Testis (tissue), 3 donors: ENCODE data around the gene HSD3B2. TPM values are rescaled to one million over a fixed set of nuclear protein-coding genes. Genes with fewer than 3 reads are reported as not detected.
"Not testable (repeated sequence)": the region's sequence is repeated elsewhere in the genome, so short reads cannot be mapped to it uniquely, and the experiment has no call there.

ENCODE experiments used
- DNase-seq: peaks from one replicate; pipeline ENCODE4 v3.0.0-alpha.2; 2019
- H3K27ac ChIP-seq, 2 donors: fragments of 200-600 bp; sonication (generic); one replicate each; pipeline ENCODE4 v1.5.1; 2019
- H3K27me3 ChIP-seq: fragments of 200-600 bp; sonication (generic); one replicate; pipeline ENCODE4 v1.5.1; 2019
- H3K36me3 ChIP-seq: fragments of 200-600 bp; sonication (generic); one replicate; pipeline ENCODE4 v1.5.1; 2017; ENCODE audit warnings: low read depth; ENCODE audit errors: missing control alignments
- H3K4me1 ChIP-seq: fragments of 200-600 bp; sonication (generic); one replicate; pipeline ENCODE4 v1.5.1; 2019
- H3K4me3 ChIP-seq, 2 donors: fragments of 200-600 bp; sonication (generic); one replicate each; pipeline ENCODE4 v1.5.1; 2017 to 2019
- H3K9me3 ChIP-seq: fragments of 200-600 bp; sonication (generic); one replicate; pipeline ENCODE4 v1.5.1; 2017
- POLR2A ChIP-seq: fragments of 450-650 bp; IDR thresholded peaks from one replicate; pipeline ENCODE4 v1.6.1; 2017; ENCODE audit warnings: antibody characterized with exemption, mild to moderate bottlenecking, moderate library complexity
- WGBS, 2 donors: methylation state at CpG; one replicate each; pipeline ENCODE4 v1.1.5; 2018; 5-methylcytosine and 5-hydroxymethylcytosine counted together
- intact Hi-C: fragments of 100-400 bp; cut with DNase I; formaldehyde crosslinking; loops from one replicate; pipeline ENCODE4 v1.15.1; 2023; ENCODE audit warnings: low total_unique reads
- polyA plus RNA-seq: library from polyadenylated mRNA; stranded (reverse); fragments of 350-450 nt; fragmentation: Illumina TruSeq; extraction: RNeasy Lipid Tissue Mini Kit (QIAGEN cat#74804); gene quantifications from one replicate; pipeline ENCODE4 v1.2.3, GENCODE V29; 2014; ENCODE audit warnings: low read depth, low replicate concordance; ENCODE audit not compliant: insufficient read depth
- total RNA-seq, 2 donors: library from RNA; depleted of rRNA; stranded (reverse); fragments of >200 nt; gene quantifications; one replicate each; pipeline ENCODE4 v1.2.3, GENCODE V29; 2016
- TF ChIP-seq, protein P1 (sequence below), 3 experiments: fragments of 450-650 bp in 2 of 3; fragments of 200-600 bp in 1 of 3; sonication (generic) in 1 of 3; IDR thresholded peaks; one replicate each; pipeline ENCODE4 v1.5.1; 2016 to 2019; ENCODE audit warnings: antibody characterized with exemption in 3 of 3, mild to moderate bottlenecking in 2 of 3, moderate library complexity in 1 of 3

HSD3B2 gene
- total and polyA plus RNA-seq, 3 donors from 2014 or later, result 0.19 to 3.1 (median 0.63) TPM

DNA sequence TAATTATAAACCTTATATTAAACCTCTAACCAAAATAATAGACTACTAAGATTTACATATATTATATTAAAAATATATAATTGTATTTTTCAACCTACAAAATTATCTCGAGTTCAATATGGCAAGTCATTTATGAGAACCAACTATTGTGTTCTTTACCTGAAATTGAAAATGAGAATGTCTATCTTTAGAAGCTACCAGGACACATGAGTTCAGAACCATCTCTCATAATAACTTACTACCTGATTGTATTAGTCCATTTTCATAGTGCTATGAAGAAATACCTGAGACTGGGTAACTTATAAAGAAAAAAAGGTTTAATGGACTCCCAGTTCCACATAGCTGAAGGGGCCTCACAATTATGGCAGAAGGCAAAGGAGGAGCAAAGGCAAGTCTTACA, 39.6 kb upstream of the HSD3B2 start:
- Histone ChIP-seq H3K9me3 (no peaks in the 10 kb centered on the region), H3K4me1 (peaks cover 17% of the 10 kb centered on the region), H3K27me3 (no peaks in the 10 kb centered on the region), H3K27ac (no peak overlapping the region), H3K4me3 (no peak overlapping the region), H3K36me3 (no peaks in the 10 kb centered on the region)
- TF ChIP-seq, protein P1, sequence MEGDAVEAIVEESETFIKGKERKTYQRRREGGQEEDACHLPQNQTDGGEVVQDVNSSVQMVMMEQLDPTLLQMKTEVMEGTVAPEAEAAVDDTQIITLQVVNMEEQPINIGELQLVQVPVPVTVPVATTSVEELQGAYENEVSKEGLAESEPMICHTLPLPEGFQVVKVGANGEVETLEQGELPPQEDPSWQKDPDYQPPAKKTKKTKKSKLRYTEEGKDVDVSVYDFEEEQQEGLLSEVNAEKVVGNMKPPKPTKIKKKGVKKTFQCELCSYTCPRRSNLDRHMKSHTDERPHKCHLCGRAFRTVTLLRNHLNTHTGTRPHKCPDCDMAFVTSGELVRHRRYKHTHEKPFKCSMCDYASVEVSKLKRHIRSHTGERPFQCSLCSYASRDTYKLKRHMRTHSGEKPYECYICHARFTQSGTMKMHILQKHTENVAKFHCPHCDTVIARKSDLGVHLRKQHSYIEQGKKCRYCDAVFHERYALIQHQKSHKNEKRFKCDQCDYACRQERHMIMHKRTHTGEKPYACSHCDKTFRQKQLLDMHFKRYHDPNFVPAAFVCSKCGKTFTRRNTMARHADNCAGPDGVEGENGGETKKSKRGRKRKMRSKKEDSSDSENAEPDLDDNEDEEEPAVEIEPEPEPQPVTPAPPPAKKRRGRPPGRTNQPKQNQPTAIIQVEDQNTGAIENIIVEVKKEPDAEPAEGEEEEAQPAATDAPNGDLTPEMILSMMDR (IDR thresholded peaks at IDR 0.05), result no peak
- TF ChIP-seq POLR2A, result no peak
- WGBS, 2 donors, result 93 to 97% methylated on average over 1 of the region's 1 CpG
- DNase-seq, result no peak
- intact Hi-C loops, result no loop called here

DNA sequence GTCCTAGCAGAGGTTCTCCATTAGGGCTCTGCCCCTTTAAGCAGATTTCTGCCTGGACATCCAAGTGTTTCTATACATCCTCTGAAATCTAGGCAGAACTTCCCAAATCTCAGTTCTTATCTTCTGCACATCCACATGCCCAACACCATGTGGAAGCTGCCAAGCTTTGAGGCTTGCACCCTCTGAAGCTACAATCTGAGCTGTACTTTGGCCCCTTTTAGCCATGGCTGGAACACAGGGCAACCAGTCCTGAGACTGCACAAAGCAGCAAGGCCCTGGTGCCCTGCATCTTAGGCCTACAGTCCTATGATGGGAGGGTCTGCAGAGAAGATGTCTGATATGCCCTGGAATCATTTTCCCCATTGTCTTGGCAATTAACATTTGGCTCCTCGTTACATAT, 38.4 kb upstream of the HSD3B2 start:
- Histone ChIP-seq H3K4me1 (peaks cover 17% of the 10 kb centered on the region), H3K9me3 (no peaks in the 10 kb centered on the region), H3K36me3 (no peaks in the 10 kb centered on the region), H3K27ac (no peak overlapping the region), H3K4me3 (no peak overlapping the region), H3K27me3 (no peaks in the 10 kb centered on the region)
- TF ChIP-seq, protein P1 (IDR thresholded peaks at IDR 0.05), result no peak
- TF ChIP-seq POLR2A, result no peak
- intact Hi-C loops, result no loop called here
- WGBS, 2 donors, result 97 to 100% methylated on average over 1 of the region's 1 CpG
- DNase-seq, result no peak

DNA sequence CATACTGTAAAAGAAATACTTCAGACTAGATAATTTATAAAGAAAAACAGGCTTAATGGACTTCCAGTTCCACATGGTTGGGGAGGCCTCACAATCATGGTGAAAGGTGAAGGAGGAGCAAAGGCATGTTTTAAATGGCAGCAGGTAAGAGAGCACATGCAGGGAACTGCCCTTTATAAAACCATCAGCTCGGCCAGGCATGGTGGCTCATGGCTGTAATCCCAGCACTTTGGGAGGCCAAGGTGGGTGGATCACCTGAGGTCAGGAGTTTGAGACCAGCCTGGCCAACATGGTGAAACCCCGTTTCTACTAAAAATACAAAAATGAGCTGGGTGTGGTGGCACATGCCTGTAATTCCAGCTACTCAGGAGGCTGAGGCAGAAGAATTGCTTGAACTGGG, 37.4 kb upstream of the HSD3B2 start:
- H3K36me3 ChIP-seq, intact Hi-C loops, H3K27ac ChIP-seq, H3K9me3 ChIP-seq, DNase-seq, H3K4me3 ChIP-seq, H3K27me3 ChIP-seq: not testable (repeated sequence)
- 89 to 92% methylated on average over 2 of the region's 2 CpGs for WGBS, 2 donors
- H3K4me1 ChIP-seq, result peaks cover 17% of the 10 kb centered on the region

DNA sequence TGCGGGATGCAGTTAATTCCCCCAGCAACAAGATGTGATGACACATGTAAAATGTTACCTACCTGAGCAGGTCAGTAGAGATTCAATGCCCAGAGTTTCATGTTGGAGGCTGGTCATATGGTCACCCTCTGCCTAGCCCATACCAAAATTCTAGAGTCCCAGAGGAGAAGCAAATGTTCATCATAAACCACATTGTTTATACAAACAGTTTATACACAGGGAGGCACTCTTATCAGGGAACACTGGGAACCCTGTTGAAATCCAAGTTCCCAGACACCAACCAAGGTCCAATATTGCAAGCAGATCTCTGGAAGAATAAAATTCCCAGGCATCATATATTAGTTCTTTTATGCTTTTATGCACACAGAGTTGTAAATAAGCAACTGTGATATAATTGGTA, 35.8 kb upstream of the HSD3B2 start:
- H3K27ac ChIP-seq, result no peak overlapping the region
- no peaks in the 10 kb centered on the region for H3K27me3 ChIP-seq
- H3K9me3 ChIP-seq, result no peaks in the 10 kb centered on the region
- no peak for TF ChIP-seq POLR2A
- TF ChIP-seq, protein P1 (IDR thresholded peaks at IDR 0.05), result no peak
- H3K4me3 ChIP-seq, result no peak overlapping the region
- intact Hi-C loops, result no loop called here
- peaks cover 13% of the 10 kb centered on the region for H3K4me1 ChIP-seq
- WGBS, 2 donors, result 75 to 100% methylated on average over 1 of the region's 1 CpG
- no peak for DNase-seq
- no peaks in the 10 kb centered on the region for H3K36me3 ChIP-seq

DNA sequence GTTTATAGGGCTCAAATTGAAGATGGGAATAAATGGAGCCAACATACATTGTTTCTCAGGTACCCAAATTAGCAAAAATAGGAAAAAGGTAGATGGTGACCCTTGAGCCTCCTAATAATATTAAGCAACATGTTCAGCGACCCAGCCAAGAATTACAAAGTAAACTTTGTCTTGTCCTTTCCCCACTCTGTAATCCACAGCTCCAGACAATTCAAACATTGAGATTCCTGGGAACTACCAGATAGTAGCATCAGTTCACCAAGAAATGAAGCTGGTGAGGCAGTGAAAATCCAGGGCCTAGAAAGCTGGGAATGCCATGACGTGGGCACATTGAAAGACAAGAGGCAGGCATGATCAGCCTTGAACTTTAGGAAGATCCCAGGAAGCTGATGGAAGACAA, 34.6 kb upstream of the HSD3B2 start:
- no peak for TF ChIP-seq POLR2A
- TF ChIP-seq, protein P1 (IDR thresholded peaks at IDR 0.05), result no peak
- WGBS, 2 donors, result 83% methylated on average over 2 of the region's 2 CpGs

More for the DNA sequence above, 34.6 kb upstream of the HSD3B2 start:
- intact Hi-C loops, result no loop called here
- no peak overlapping the region for H3K4me3 ChIP-seq
- no peaks in the 10 kb centered on the region for H3K27me3 ChIP-seq
- peaks cover 7% of the 10 kb centered on the region for H3K4me1 ChIP-seq
- no peak for DNase-seq
- no peaks in the 10 kb centered on the region for H3K9me3 ChIP-seq
- no peaks in the 10 kb centered on the region for H3K36me3 ChIP-seq
- peak overlapping the region in 1 of 2 donors; percentile 20 for H3K27ac ChIP-seq
